Iris pigment epithelial cell (primary cell): ENCODE results near the gene MTX1.
"Not testable (repeated sequence)": the region's sequence is repeated elsewhere in the genome, so short reads cannot be mapped to it uniquely, and the experiment has no call there.

Experiments
- DNase-seq: peaks from one replicate; pipeline ENCODE4 v3.0.0-alpha.2; 2011; ENCODE audit warnings: low read depth

The MTX1 gene

DNA sequence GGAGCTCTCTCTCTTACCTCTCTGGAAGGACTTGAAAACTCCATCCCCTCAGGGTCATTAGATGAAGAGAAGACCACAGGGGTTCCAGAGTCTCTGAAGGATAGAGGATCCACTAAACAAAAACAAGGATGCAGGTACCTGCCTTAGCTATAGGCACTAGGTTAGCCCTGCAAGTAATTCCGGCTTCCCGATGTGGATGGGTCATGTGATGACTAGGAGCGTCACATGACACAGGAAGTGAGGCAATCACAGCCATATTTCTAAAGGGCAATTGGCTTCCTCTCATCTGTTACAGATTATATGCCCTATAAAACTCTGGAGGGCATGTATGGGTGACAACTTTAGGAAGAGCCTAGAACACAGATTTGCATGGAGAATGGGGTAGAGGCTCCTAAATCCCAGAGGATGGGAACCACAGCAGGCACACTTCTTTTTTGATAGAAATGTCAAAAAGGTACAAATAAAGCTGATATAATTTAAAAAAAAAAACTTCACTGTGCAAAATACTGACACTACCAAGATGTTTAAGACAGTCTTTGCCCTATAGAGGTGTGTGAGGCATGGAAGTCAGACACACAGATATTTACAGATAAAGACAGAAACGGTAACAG, 32.7 kb downstream of the MTX1 start:
- DNase-seq, result peak; percentile 79

DNA sequence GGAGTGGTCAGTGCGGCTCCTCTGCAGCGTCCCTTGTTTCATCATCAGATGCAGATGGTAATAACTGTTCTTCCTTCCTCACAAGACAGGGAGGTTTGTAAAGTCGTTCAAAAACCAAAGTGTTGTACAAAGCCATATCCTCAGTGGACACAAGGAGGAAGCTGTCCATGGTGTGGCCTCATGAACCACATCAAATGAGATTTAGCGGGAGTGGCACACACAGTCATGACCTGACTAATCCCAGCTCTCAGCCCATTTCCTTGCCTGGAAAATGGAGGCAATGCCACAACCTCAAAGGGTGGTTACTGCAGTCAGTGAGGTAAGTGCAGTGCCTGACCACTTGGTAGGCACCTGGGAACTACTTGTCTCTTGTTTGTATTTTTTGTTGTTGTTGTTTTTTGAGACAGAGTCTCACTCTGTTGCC, 33.4 kb downstream of the MTX1 start:
- DNase-seq, result no peak

DNA sequence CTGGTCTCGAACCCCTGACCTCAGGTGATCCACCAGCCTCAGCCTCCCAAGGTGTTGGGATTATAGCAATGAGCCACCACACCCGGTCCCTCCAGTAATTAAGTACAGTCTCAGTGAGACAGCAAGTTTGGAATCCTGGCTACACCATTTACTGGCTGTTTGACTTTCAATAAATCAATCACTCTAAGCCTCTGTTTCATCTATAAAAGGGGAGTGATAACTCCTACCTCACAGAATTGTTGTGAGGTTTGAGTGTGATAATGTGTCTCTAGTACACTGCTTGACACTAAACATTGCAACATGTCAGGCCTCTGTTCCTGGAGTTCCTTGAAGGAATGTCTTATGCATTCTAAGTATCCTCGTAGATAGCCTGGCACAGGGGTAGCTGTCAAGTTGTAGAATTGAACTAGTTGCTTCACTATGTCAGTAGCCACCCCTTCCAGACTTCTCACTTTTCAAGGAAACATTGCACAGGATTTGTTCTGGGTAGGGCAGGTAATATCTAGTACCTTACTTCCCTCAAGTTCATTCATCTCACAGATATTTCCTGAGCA, 34.4 kb downstream of the MTX1 start:
- no peak for DNase-seq

DNA sequence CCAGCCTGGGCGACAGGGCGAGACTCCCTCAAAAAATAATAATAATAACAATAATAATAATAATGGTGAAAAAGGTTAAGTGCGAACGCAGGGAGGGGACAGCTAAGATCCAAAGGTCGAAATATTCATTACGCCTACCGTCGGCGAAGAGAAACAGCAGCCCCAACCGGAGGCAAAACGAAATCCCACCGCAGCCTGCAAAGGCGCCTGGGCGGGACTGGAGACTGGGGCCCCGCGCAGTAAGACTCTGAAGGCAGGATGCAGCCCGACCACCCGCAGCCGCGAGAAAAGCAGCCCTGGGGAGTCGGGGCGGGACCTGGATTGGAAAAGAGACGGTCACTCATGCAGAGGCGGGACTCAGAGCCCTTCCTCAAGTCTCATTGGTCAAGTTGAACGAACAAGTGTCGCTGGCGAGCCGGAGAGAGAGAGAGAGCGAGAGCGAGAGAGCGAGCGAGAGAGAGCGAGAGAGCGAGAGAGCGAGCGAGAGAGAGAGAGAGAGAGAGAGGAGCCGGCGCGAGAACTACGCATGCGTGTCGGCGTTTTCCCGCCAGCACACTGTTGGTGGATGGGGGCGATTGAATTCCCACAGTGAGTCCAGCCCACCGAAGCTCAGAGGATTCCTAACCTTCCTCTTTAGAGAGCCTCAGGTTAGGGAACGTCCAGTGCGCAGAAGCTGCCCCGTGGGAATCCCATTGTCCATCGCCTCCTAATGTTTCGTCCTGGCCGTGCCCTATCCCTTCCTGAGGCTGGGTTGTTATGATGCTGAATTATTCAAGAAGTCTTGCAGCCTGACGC, 36.1 kb downstream of the MTX1 start:
- peak; percentile 100 for DNase-seq

DNA sequence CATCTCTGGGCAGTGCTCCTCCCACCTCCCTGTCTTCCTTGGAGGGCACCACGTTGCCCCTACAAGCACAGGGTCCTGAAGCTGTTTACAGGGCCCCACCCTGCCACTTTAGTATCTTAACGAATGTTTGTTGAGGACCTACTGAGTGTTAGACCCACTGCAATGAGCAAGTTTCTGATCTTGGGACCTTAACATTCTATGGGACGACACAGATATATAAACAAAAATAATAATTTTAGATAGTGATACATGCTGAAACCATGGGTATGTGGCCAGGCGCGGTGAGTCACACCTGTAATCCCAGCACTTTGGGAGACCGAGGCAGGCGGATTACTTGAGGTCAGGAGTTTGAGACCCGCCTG, 36.6 kb downstream of the MTX1 start:
- peak; percentile 68 for DNase-seq

DNA sequence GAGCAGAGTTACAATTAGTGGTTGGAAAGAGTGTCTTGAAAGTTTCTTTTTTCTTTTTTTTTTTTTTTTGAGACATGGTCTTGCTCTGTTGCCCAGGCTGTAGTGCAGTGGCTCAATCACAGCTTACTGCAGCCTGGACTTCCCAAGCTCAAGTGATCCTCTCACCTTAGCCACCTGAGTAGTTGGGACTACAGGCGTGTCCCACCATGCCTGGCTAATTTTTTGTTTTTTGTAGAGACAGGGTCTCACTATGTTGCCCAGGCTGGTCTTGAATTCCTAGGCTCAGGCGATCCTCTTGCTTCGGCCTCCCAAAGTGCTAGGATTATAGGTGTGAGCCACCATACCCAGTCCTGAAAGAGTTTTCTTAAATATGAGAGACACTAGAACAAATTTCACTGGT, 38.3 kb downstream of the MTX1 start:
- not testable (repeated sequence) for DNase-seq

DNA sequence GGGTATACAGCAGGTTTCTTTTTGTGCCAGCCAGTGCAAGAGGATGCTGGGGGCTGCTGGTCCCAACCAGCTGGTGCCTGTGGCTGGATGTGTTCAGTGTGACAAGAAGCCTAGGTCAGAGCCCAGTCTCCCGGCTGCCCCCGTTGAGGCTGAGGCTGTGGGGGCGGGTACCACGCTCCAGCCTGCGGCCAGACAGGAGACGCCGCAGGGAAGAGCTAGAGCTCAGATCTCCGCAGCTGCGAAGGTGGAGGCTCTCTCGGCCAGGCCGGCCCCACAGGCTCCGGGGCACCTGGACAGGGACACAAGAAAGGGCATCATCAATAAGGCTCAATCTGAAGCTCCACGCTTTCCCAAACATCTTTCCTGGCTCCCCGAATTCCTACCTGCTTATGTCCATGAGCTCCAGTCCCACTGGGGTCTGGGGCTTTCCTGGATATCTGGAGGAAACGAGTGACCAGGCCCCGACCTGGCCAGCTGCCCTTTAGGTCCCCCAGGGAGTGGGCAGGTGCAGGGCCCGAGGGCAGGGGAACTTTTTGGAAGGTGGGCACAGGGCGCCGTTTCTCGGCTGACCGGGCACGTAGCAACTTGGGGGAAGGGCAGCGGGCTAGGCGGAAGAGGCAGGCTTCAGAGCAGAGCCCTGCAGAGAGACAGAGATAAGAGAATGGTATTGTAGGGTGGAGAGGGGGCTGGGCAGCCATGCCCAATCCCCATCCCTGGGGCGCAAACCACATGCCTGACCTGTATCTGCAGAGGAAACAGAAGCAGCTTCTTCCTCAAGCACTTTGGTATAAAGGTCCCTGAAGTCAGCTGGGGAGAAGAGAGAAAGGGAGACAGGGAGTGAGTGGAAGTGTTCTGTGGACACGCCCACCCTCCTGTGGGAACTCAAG, 39.4 kb downstream of the MTX1 start:
- DNase-seq, result no peak

DNA sequence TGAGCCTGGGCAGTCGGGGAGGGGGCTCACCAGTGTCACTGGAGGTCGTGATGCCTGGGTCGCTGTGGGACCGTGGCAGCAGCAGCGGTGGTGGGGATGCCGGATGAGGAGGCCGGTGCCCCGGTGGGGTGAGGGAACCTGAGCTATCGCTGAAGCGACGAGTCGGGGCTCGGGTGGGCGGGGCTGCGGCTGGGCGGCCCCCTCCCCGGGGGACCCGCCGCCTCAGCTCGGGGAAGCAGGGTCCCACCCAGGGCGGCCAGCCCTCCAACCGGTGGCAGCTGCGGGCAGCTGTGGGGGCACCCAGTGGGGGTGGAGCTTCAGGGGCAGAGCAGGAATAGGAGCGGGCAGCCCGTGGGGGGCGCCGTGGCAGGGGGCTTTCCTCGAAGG, 41.7 kb downstream of the MTX1 start:
- no peak for DNase-seq

DNA sequence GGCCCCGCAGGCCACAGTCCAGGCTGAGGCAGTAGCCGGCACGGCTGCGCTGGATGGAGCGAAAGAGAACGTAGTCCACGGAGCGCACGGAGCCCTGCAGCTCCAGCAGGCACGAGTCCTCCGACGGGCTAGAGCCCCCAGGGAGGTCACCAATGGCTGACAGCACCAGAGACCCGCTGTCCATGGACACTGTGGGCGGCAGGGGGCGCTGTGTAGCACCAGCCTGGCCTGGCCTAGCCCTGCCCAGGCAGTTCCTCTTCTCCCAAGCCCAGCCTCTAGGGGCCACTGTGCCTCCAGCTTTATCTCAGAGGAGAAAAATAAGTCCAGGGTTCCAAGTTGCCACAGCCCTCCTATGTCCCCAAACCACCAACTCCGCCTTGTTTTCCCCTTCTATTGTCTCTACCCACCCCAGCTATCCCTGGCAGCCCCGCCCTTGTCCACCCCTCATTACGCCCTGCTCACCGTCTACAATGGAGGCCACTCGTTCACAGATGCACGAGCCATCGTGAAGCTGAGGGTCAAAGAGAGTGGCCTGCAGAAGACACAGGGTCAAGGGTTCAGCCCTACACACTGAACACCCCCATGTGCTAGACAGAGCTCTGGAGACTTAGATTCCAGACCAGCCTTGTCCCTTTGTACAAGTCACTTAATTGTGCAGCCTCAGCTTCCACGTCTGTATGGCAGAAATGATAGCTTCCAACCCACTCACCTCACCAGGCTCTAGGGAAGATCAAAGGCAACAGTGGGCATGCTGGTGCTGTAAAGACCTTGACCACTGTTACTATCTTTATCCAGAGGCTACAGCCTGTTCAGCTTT, 42.3 kb downstream of the MTX1 start:
- peak; percentile 86 for DNase-seq

DNA sequence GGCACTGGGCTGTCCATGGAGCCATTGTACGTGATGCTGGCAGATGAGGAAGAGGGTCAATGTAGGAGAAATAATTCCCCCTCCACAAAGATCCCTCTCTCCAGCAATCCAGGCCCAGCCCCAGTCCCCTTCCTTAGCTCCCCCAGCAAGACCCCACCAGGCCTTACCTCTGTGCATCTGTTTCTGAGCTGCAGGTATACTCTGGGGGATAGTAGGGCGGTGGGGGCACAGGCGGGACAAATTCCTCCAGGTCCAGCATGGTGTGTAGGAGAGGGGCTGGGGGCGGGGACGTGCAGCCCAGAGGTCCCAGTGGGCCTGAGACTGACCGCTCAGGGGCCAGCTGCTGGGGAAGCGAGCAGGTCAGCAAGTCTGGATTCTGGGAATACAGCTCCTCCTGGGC, 43.1 kb downstream of the MTX1 start:
- no peak for DNase-seq

DNA sequence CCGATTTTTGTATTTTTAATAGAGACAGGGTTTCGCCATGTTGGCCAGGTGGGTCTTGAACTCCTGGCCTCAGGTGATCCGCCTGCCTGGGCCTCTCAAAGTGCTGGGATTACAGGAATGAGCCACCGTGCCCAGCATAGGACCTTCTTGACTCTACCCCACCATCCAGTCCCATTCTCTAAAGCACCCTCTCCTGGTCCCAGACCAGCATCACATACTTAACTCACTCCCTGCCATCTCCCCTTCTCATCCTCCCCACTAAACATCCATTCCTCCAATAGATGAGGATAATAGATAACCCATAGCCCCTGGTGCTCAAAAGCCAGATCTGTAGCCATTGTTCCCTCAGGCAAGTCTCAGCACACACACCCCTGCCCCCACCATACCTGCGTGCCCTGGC, 44.7 kb downstream of the MTX1 start:
- no peak for DNase-seq

DNA sequence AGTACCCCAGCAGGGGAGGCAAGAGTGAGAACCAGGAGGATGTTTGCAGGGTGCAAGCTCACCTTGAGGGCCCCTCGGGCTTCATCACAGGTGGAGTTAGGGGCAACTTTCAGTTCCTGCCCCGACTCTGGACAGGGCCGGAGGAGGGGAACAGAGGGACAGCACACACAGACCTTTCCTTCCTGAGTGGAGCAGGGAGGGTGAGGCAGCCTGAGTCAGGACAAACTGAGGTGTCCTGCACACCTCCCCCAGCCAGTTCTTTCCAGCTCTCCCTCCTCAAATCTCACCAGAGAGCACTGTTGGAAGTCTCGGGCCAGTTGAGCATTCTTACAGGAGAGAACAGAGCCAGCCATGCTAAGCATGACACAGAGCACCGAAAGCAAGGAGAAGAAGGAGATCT, 45.3 kb downstream of the MTX1 start:
- peak; percentile 23 for DNase-seq

DNA sequence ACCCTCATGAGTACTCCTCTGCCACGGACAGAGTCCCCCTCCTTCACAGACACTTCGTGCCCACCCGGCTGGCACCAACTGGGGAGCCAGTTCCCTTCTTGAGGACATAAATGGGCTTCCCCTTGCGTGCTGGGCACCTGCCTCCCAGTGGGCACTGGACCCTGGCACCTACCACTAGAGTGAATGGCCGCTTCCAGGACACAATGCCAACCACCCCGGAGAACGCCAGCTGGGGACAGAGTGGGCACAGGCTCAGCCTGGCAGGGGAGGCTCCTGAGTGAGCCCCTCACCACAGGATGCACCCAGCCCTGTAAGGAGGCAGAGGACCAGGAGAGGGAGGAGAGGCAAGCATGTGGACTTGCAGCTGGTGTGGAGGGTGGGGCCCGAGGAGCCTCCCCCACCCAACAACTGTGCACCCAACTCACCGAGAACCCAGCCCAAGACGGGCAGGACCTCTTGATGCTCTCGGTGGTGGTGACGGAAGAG, 45.8 kb downstream of the MTX1 start:
- DNase-seq, result peak; percentile 20

DNA sequence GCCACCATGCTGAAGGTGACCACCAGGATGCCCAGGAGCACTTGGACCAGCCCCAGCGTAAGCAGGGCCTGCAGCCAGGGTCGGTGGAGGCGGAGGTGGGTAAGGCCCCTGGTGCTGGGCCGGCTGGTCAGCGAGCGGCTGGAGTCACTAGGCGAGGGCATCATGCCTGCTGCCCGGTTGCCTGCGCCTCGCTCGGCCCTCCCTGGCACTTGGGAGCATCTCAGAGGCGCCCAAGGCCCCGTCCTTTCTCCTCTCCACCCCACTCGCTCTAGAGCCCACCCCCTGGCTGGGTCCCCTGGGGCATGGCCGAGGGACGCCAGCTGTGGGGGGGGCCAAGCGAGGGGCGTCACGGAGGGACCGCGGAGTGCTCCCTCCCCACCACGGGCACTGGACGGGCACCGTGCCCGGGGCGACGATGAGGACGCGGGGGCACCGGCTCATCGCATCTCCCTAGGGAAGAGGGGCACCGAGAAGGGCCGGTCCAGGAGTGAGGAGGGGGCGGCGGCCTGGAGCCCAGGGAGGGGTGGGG, 46.3 kb downstream of the MTX1 start:
- DNase-seq, result no peak

DNA sequence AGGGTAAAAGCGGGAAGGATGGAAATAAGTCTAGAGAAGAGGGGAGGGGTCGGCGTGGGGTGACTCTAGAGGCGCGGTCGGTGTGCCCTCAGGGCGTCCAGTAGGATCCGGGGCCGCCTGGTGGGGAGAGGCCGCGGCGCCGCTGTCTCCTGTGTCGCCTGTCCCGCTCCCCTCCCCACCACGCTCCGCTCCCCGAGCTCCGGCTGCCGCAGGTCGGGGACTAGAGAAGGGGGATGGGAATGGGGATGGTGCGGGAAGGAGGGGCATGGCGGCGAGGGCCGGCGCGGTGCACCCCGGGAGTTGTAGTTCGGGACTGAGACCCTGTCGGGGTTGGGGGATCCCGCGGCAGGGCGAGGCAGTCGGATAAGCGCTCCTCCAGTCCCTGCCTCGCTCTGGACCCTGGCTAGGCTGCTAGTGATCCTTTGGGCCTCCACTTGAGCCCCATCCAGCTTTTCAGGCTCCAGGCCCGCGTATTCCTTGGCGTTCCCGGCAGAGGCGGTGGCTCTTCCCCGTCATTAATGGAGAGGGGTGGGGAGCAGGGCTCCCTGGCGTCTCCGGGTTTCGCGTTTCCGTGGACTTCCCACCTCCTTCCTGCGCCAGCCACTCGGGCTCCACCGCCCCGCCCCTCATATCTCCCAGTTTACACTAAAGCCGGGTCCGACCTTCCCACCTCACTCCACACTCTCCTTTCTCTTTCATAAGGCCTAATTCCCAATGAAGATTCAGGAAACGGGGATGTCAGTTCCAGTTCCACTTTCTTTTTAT, 46.9 kb downstream of the MTX1 start, which contains the start of gene ENTREP3:
Gene ENTREP3 (minus strand): TSS at position 241 of the 765 bp plus-strand sequence. CDS start 606 bp downstream, outside the sequence.
- DNase-seq, result peak; percentile 83

DNA sequence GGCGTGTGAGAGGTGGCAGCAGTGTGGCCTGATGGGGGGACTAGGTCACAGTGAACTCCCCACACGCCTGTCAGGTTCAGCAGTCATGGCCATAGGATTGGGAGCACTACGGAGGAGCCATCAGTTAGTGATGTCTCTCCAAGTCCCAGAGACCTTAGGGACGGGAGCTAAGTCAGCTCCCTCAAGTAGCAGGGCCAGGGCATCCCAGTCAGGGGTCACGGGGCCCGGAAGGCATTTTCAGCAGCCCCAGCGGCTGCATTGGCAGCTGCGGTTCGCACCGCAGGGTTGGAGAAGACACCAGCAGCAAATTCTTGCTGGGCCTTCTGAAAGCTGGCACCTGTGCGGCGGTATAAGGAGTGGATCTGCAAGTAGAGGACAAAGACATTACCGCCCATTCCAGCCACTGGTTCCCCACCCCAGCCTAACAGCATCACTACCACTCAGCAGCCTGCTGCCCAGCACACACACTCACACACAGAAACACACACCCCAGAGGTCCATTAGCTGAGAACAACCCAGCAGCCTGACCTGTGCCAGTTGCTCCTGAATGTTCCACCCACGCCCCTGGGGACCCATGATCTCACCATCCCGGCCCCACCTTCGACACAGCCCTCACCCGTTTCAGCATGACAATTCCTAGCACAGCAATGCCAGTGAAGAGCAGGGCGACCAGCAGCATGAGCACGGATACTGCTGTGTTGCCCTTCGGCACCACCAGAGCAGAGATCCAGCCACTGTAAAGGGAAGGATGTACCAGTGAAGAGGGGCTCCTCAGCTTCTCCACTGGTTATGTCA, 47.8 kb downstream of the MTX1 start:
- no peak for DNase-seq

DNA sequence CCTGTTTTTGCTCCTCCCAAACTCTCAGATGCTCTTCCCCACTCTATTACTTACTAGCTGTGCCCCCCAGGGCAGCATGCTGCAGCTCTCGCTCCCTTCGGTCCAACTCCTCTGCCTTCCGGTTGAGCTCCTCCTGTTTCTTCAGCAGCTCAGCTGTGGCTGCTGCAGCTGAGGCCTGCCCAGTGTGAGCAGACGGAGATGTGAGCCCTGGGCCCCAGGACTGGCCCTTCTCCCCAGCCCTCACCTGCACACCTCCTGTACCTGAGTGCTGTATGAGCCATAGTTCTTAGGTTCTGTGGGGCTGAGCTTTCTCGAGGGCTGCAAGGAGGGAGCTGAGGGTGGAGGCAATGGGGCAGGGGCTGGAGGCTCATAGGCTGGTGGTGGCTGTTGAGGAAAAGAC, 51.8 kb downstream of the MTX1 start:
- no peak for DNase-seq

DNA sequence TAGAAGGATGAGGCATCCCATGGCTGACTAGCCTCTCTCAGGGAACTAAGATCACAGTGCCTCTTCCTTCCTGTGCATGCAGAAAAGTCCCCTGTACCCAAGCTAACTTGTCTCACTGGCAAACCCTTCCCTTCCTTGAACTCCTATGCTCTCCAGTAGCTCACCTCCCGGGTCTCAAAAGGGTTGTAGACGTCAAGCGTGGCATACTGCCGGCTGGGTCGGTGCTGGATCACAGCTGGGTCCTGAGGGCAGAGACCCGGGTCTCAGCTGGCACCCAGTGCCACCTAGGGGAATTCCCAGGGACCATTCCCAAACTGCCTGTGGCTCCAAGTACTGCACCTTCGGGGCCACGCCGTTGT, 53.0 kb downstream of the MTX1 start:
- peak; percentile 20 for DNase-seq

DNA sequence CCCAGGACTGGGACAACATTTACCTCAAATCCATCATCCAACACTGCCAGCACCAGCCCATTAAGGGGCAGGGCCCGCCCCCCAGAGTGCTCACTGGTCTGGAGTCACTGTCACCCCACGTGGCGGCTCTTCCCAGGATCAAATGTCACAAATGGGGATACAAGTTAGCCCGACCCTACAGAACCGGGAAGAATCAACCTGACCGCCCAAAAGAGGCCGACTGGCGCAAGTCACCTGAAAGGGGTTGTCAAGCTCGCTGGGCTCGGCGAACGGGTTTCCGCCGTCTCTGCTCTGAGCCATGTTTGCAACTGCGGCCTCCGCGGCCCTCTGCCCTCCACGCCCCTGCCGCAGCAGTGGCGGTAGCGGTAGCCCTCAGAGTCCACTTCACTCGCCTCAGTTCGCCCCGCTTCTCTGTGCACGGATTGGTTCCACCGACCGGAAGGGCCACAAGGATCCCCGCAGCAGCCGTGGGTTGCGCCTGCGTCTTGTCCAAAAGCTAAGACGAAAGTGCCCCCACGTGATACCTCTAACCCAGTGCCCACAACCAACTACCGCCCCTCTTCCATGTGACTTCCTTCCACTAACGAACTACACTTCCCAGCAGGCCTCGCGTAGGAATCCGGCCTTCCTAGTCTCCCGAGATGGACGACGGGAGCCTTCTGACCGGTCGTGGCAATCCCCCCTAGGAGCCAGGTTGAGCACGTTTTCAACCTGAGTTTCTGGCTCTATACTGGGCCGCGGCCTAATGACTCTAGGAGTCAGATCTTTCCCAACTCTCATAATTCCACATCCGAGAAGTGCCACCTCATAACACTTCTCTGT, 53.6 kb downstream of the MTX1 start, which contains the start of gene SCAMP3:
Gene SCAMP3 (minus strand): TSS at position 509 of the 822 bp plus-strand sequence. CDS start 209 bp downstream, at position 300.
- DNase-seq, result peak; percentile 100
